Measurements from ENCODE around the gene ZBTB14.

Gene ZBTB14

DNA sequence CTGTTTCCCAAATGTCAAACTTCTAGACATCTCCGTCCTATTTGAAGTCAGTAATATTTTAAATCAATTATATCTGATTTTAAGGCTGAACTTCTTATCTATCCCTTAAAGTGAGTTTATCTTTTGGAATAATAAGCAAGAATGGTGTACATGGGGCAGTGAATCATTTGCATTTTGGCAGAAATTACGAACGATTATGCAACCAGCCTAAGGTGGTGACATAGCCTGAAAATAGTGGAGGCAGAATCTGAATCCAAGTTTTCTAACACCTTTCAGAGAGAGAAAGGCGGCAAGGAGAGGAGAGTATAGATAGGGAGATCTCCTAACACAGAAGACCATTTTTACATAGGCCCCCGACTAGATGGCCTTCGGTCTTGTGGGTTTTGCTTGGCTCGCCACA lies 10.7 kb downstream of the ZBTB14 start:
- Histone ChIP-seq H3K4me1 (ENCODE audit: low read length) (no peaks in the 10 kb centered on the region), H3K4me2 (ENCODE audit: low read depth, low read length) (no peak overlapping the region), H3K4me3 (ENCODE audit: low read length) (no peak overlapping the region)

DNA sequence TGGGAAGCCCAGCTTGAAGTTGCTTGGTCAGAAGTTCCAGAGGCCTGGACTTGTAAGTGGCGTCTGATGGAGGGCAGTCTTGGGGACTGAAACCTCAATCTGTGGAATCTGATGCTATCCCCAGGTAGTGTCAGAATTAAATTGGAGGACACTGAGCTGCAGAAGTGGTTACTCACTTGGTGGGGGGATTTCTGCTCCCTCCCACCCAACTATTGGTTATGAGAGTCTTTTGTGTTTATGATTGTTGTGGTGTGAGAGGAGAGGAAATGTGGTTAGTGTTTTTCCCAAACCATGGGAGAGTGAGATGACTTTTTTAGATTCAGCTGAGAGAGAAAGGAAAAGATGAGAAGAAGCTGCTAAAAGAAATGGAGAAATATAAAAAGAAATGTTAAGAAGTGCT lies 12.8 kb downstream of the ZBTB14 start:
- no peak overlapping the region for H3K9ac ChIP-seq (ENCODE audit: low read length)
- no peaks in the 10 kb centered on the region for H3K79me2 ChIP-seq (ENCODE audit: low read length)
- no peaks in the 10 kb centered on the region for H3K4me1 ChIP-seq (ENCODE audit: low read length)
- H4K20me1 ChIP-seq (ENCODE audit: insufficient read depth, low read length), result no peaks in the 10 kb centered on the region
- H3K27ac ChIP-seq (ENCODE audit: low read length), result no peak overlapping the region
- H3K9me2 ChIP-seq (replicated peaks; ENCODE audit: insufficient read depth, low read length), result no peaks in the 10 kb centered on the region
- TF ChIP-seq, protein P1, sequence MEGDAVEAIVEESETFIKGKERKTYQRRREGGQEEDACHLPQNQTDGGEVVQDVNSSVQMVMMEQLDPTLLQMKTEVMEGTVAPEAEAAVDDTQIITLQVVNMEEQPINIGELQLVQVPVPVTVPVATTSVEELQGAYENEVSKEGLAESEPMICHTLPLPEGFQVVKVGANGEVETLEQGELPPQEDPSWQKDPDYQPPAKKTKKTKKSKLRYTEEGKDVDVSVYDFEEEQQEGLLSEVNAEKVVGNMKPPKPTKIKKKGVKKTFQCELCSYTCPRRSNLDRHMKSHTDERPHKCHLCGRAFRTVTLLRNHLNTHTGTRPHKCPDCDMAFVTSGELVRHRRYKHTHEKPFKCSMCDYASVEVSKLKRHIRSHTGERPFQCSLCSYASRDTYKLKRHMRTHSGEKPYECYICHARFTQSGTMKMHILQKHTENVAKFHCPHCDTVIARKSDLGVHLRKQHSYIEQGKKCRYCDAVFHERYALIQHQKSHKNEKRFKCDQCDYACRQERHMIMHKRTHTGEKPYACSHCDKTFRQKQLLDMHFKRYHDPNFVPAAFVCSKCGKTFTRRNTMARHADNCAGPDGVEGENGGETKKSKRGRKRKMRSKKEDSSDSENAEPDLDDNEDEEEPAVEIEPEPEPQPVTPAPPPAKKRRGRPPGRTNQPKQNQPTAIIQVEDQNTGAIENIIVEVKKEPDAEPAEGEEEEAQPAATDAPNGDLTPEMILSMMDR (IDR thresholded peaks at IDR 0.05; ENCODE audit: low read length), result no peak
- TF ChIP-seq EZH2 (optimal IDR thresholded peaks at IDR 0.05; ENCODE audit: low read depth, low read length) (no peak), EZH2phosphoT487 (IDR thresholded peaks at IDR 0.05; ENCODE audit: low read length) (no peak)
- no peak overlapping the region for H2AFZ ChIP-seq (ENCODE audit: low read length)
- no peak overlapping the region for H3K4me2 ChIP-seq (ENCODE audit: low read depth, low read length)
- H3K36me3 ChIP-seq (replicated peaks; ENCODE audit: insufficient read depth, low read length), result no peaks in the 10 kb centered on the region
- H3F3A ChIP-seq (ENCODE audit: insufficient read depth, low read length), result no peaks in the 10 kb centered on the region
- no peak overlapping the region for H3K4me3 ChIP-seq (ENCODE audit: low read length)
- DNase-seq, result no peak
- H3K27me3 ChIP-seq (replicated peaks; ENCODE audit: insufficient read depth, low read length), result no peaks in the 10 kb centered on the region
- no peaks in the 10 kb centered on the region for H3K9me3 ChIP-seq (replicated peaks; ENCODE audit: insufficient read depth, low read length)

More for the DNA sequence above, 10.7 kb downstream of the ZBTB14 start:
- TF ChIP-seq EZH2 (optimal IDR thresholded peaks at IDR 0.05; ENCODE audit: low read depth, low read length) (no peak), EZH2phosphoT487 (IDR thresholded peaks at IDR 0.05; ENCODE audit: low read length) (no peak)
- TF ChIP-seq, protein P1 (IDR thresholded peaks at IDR 0.05; ENCODE audit: low read length), result no peak
- Histone ChIP-seq H3K27ac (ENCODE audit: low read length) (no peak overlapping the region), H2AFZ (ENCODE audit: low read length) (no peak overlapping the region), H3K27me3 (replicated peaks; ENCODE audit: insufficient read depth, low read length) (no peaks in the 10 kb centered on the region), H3K79me2 (ENCODE audit: low read length) (no peaks in the 10 kb centered on the region), H3F3A (ENCODE audit: insufficient read depth, low read length) (no peaks in the 10 kb centered on the region), H3K9me3 (replicated peaks; ENCODE audit: insufficient read depth, low read length) (no peaks in the 10 kb centered on the region), H4K20me1 (ENCODE audit: insufficient read depth, low read length) (no peaks in the 10 kb centered on the region), H3K9me2 (replicated peaks; ENCODE audit: insufficient read depth, low read length) (no peaks in the 10 kb centered on the region), H3K36me3 (replicated peaks; ENCODE audit: insufficient read depth, low read length) (no peaks in the 10 kb centered on the region), H3K9ac (ENCODE audit: low read length) (no peak overlapping the region)
- DNase-seq, result no peak

DNA sequence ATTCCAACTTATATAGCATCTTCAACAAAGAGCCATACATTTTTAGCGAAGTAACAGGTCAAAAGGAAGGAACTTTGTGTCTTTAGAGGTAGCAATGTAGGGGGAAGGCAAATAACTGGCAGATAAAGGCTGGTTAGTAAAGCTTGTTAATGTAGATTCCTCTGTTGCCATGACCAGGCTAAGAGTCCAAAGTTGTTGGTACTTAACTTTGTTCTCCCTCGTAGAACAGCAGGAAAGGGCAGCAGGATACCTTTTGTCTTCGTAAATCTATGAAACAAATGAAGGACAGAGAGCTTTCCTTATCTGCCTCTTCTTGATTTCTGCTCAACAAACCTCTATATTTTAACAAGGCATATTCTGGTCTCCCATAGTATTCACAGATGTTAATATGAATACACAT lies 18.6 kb downstream of the ZBTB14 start:
- Histone ChIP-seq H4K20me1 (ENCODE audit: insufficient read depth, low read length) (no peaks in the 10 kb centered on the region), H3K4me3 (ENCODE audit: low read length) (no peak overlapping the region), H3K9me2 (replicated peaks; ENCODE audit: insufficient read depth, low read length) (no peaks in the 10 kb centered on the region), H3K36me3 (replicated peaks; ENCODE audit: insufficient read depth, low read length) (no peaks in the 10 kb centered on the region), H3K9me3 (replicated peaks; ENCODE audit: insufficient read depth, low read length) (no peaks in the 10 kb centered on the region), H3K27ac (ENCODE audit: low read length) (no peak overlapping the region), H3K4me2 (ENCODE audit: low read depth, low read length) (no peak overlapping the region), H3K9ac (ENCODE audit: low read length) (no peak overlapping the region), H3K79me2 (ENCODE audit: low read length) (no peaks in the 10 kb centered on the region), H3K4me1 (ENCODE audit: low read length) (no peaks in the 10 kb centered on the region), H2AFZ (ENCODE audit: low read length) (no peak overlapping the region), H3F3A (ENCODE audit: insufficient read depth, low read length) (no peaks in the 10 kb centered on the region), H3K27me3 (replicated peaks; ENCODE audit: insufficient read depth, low read length) (no peaks in the 10 kb centered on the region)
- TF ChIP-seq EZH2phosphoT487 (IDR thresholded peaks at IDR 0.05; ENCODE audit: low read length), result no peak
- TF ChIP-seq EZH2 (optimal IDR thresholded peaks at IDR 0.05; ENCODE audit: low read depth, low read length), result no peak
- TF ChIP-seq, protein P1 (IDR thresholded peaks at IDR 0.05; ENCODE audit: low read length), result no peak
- no peak for DNase-seq

All from MM.1S (cell line).